Right kidney (tissue), 1 donor: Measurements from ENCODE around the gene SELP.
A peak's percentile ranks its signal among the peaks of the same experiment; 100 is the strongest.

Experiments
- DNase-seq: peaks from one replicate; pipeline ENCODE4 v3.0.0-alpha.2; 2016

SELP gene

GRCh38 chr1:169620565-169620964 lies 9.4 kb downstream of the SELP start:
- no peak for DNase-seq

GRCh38 chr1:169618367-169618766 lies 11.6 kb downstream of the SELP start:
- DNase-seq, result no peak

- no peak for DNase-seq
These were observed 14.1 kb downstream of the SELP start for GRCh38 chr1:169615803-169616202.

- DNase-seq, result no peak
These were observed 19.1 kb downstream of the SELP start for GRCh38 chr1:169610858-169611257.

GRCh38 chr1:169610108-169610507 lies 19.8 kb downstream of the SELP start:
- no peak for DNase-seq

- no peak for DNase-seq
These were observed 21.7 kb downstream of the SELP start for GRCh38 chr1:169608226-169608625.

GRCh38 chr1:169604781-169605560 lies 25.0 kb downstream of the SELP start:
- no peak for DNase-seq

GRCh38 chr1:169601096-169601881 lies 28.6 kb downstream of the SELP start:
- no peak for DNase-seq

- DNase-seq, result no peak
These were observed 33.9 kb downstream of the SELP start for GRCh38 chr1:169595764-169596711.

- DNase-seq, result no peak
These were observed 35.5 kb downstream of the SELP start for GRCh38 chr1:169594391-169594790.

GRCh38 chr1:169590932-169591331 lies 39.0 kb downstream of the SELP start:
- DNase-seq, result no peak

- no peak for DNase-seq
These were observed 41.0 kb downstream of the SELP start for GRCh38 chr1:169588785-169589485.

- no peak for DNase-seq
These were observed 41.8 kb downstream of the SELP start for GRCh38 chr1:169588112-169588511.

GRCh38 chr1:169586395-169587255 lies 43.3 kb downstream of the SELP start, which contains the start of gene F5:
Gene F5 (minus strand): TSS chr1:169586481. CDS start chr1:169586386, 95 bp downstream.
- DNase-seq, result peak; percentile 48

- DNase-seq, result no peak
These were observed 43.9 kb downstream of the SELP start for GRCh38 chr1:169586067-169586394.

GRCh38 chr1:169585181-169585580 lies 44.7 kb downstream of the SELP start:
- DNase-seq, result no peak

GRCh38 chr1:169584483-169585144 lies 45.3 kb downstream of the SELP start:
- no peak for DNase-seq

- DNase-seq, result no peak
These were observed 51.8 kb downstream of the SELP start for GRCh38 chr1:169577981-169578738.

- DNase-seq, result no peak
These were observed 53.0 kb downstream of the SELP start for GRCh38 chr1:169576935-169577331.
